ENCODE measurements around the gene CPEB2.

DNA sequence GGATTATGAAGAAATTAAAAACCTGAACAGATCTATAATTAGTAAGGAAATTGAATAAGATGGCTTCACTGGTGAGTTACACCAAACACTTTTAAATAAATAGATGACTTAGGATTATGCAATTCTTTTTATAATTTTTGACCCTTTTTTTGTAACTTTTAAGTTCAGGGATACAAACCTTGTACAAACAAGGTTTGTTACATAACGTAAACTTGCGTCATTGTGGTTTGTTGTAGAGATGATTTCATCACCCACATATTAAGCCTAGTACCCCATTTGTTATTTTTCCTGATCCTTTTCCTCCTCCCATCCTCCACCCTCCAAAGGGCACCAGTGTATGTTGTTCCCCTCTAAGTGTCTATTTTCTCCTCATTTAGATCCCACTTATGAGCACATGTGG is 75.7 kb downstream of the CPEB2 start:
- no peak for TF ChIP-seq EZH2 (IDR thresholded peaks at IDR 0.05; ENCODE audit: insufficient read depth, poor library complexity, severe bottlenecking)
- TF ChIP-seq EZH2phosphoT487 (IDR thresholded peaks at IDR 0.05; ENCODE audit: insufficient read depth, low read depth): no peak
